HepG2 (cell line): ENCODE data around the gene CD248. TPM values are rescaled to one million over a fixed set of nuclear protein-coding genes. Genes with fewer than 3 reads are reported as not detected.

ENCODE experiments used
- ADNP ChIP-seq: sonication (generic); formaldehyde crosslinking; IDR thresholded peaks from 2 replicates; pipeline ENCODE4 v1.4.0; 2020; ENCODE audit warnings: missing genetic modification reagents
- ARNT ChIP-seq: fragments of 450-650 bp; IDR thresholded peaks from 2 replicates; pipeline ENCODE4 v1.6.1; 2017
- CCAR2 ChIP-seq: fragments of 200-400 bp; formaldehyde crosslinking; optimal IDR thresholded peaks from 2 replicates; pipeline ENCODE3; 2018; ENCODE audit warnings: low read depth, mild to moderate bottlenecking, low read length, moderate library complexity
- CREB1 ChIP-seq, 2 experiments: fragments of 450-650 bp in 1 of 2; IDR thresholded peaks; 2 replicates each; pipeline ENCODE4 v1.6.1; 2016 to 2017; ENCODE audit warnings: control low read depth in 1 of 2, mild to moderate bottlenecking in 1 of 2, missing compliant biosample characterization in 1 of 2, missing genetic modification characterization in 1 of 2
- FOSL1 ChIP-seq: sonication (generic); formaldehyde crosslinking; IDR thresholded peaks from 2 replicates; pipeline ENCODE4 v1.9.0; 2021; ENCODE audit warnings: missing genetic modification reagents, borderline replicate concordance
- JUNB ChIP-seq: sonication (generic); formaldehyde crosslinking; IDR thresholded peaks from 2 replicates; pipeline ENCODE4 v1.8.0; 2022; ENCODE audit warnings: missing genetic modification reagents, mild to moderate bottlenecking, borderline replicate concordance
- KLF13 ChIP-seq: sonication (generic); formaldehyde crosslinking; IDR thresholded peaks from 2 replicates; pipeline ENCODE4 v1.4.0; 2020; ENCODE audit warnings: mild to moderate bottlenecking, missing genetic modification reagents
- MATR3 ChIP-seq: sonication (generic); formaldehyde crosslinking; IDR thresholded peaks from 2 replicates; pipeline ENCODE4 v1.4.0; 2020; ENCODE audit warnings: missing genetic modification reagents
- MXI1 ChIP-seq: IDR thresholded peaks from 3 replicates; pipeline ENCODE4 v1.6.1; 2012; ENCODE audit warnings: low read depth, low read length, inconsistent platforms, borderline replicate concordance
- PHF8 ChIP-seq: sonication (generic); formaldehyde crosslinking; IDR thresholded peaks from 2 replicates; pipeline ENCODE4 v1.5.0; 2020; ENCODE audit warnings: missing genetic modification reagents
- ZNF430 ChIP-seq: sonication (generic); formaldehyde crosslinking; IDR thresholded peaks from 2 replicates; pipeline ENCODE4 v1.9.0; 2021; ENCODE audit warnings: mild to moderate bottlenecking, missing genetic modification reagents
- ZNF530 ChIP-seq: sonication (generic); formaldehyde crosslinking; IDR thresholded peaks from 2 replicates; pipeline ENCODE4 v1.5.0; 2020; ENCODE audit warnings: low read depth, mild to moderate bottlenecking, missing genetic modification reagents
- ZNF709 ChIP-seq: sonication (generic); formaldehyde crosslinking; IDR thresholded peaks from 2 replicates; pipeline ENCODE4 v1.5.0; 2020; ENCODE audit warnings: mild to moderate bottlenecking, missing genetic modification reagents
- ZSCAN12 ChIP-seq: sonication (generic); formaldehyde crosslinking; IDR thresholded peaks from 2 replicates; pipeline ENCODE4 v1.9.0; 2021; ENCODE audit warnings: mild to moderate bottlenecking, missing genetic modification reagents
- polyA plus RNA-seq, 8 experiments: library from polyadenylated mRNA; depleted of rRNA in 3 of 8; stranded (reverse) in 7 of 8; unstranded in 1 of 8; fragments of >200 nt; fragmentation: Illumina TruSeq in 4 of 8; extraction: Trizol in 4 of 8; gene quantifications; 2 replicates each; pipeline versions ENCODE4 v1.2.1 to v1.2.3, GENCODE V29; 2011 to 2016; ENCODE audit warnings: low read depth in 4 of 8, missing spikeins in 1 of 8, mixed read lengths in 1 of 8; ENCODE audit not compliant: insufficient read depth in 1 of 8
- total RNA-seq, 5 experiments: library from RNA; depleted of rRNA; stranded (reverse); fragments of >200 nt; fragmentation: Illumina TruSeq; extraction: Trizol; gene quantifications; 2 replicates each; pipeline ENCODE4 v1.2.3, GENCODE V29; 2016; ENCODE audit warnings: low read depth in 1 of 5
- TF ChIP-seq, protein P1 (sequence below): sonication (generic); formaldehyde crosslinking; IDR thresholded peaks from 2 replicates; pipeline ENCODE4 v1.4.0; 2020; ENCODE audit warnings: mild to moderate bottlenecking, missing genetic modification reagents
- TF ChIP-seq, protein P2 (sequence below), 2 experiments: sonication (generic) in 1 of 2; formaldehyde crosslinking in 1 of 2; IDR thresholded peaks; 2 replicates each; pipeline versions ENCODE4 v1.4.0 to v1.6.1; 2016 to 2020; ENCODE audit warnings: borderline replicate concordance in 1 of 2, low read depth in 1 of 2, mild to moderate bottlenecking in 1 of 2, missing genetic modification reagents in 1 of 2
- TF ChIP-seq, protein P3 (sequence below): sonication (generic); IDR thresholded peaks from 2 replicates; pipeline ENCODE4 v1.6.1; 2016; ENCODE audit warnings: low read depth, borderline replicate concordance

The CD248 gene
- total and polyA plus RNA-seq, 2 of the 13 experiments (the other 11 are each of a cell fraction or from before 2014, with no cell fraction given): 0.25 to 0.35 TPM

DNA sequence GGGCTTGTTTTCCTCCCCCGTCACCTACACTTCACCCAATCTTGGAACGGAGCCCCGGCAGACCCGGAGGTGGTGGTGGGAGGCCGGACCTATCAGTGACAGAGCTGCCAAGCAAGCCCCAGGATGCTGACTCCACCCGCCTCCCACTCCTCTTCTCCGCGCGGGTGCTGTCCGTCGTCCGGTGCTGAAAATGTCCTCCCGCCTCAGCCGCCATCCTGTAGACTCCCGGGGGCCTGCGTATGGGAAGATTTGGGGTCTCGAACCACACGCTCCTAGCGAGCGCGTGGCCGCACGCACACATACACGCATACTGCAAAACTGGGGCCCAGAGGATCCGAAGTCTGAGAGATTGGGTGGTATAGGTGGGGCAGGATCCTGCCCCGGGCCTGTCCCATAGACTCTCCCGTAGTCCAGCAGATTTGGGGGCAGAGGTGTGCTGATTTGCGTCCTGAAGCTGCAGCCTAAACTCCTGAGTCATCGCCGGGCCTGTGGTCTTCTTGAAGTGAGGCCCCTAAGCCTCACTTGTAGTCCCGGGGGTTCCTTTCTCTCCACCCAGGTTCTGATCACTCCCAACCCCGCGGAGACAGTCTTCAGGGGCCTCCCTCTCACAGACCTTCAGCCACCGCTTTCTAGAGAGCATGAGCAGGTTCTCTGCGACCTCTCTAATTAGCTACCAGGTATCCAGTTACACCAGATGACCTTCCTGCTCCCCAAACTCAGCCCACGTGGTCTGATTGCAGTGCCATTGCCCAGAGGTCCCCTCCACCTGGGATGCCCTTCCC, 27.1 kb downstream of the CD248 start (continued):
- peak; percentile 72; the same call in 1 of the 2 replicates for TF ChIP-seq JUNB
- TF ChIP-seq FOSL1 (CRISPR knock-in tag): no peak
- peak; percentile 89; the same call in 1 of the 2 replicates for TF ChIP-seq ZNF709
- TF ChIP-seq, protein P1, sequence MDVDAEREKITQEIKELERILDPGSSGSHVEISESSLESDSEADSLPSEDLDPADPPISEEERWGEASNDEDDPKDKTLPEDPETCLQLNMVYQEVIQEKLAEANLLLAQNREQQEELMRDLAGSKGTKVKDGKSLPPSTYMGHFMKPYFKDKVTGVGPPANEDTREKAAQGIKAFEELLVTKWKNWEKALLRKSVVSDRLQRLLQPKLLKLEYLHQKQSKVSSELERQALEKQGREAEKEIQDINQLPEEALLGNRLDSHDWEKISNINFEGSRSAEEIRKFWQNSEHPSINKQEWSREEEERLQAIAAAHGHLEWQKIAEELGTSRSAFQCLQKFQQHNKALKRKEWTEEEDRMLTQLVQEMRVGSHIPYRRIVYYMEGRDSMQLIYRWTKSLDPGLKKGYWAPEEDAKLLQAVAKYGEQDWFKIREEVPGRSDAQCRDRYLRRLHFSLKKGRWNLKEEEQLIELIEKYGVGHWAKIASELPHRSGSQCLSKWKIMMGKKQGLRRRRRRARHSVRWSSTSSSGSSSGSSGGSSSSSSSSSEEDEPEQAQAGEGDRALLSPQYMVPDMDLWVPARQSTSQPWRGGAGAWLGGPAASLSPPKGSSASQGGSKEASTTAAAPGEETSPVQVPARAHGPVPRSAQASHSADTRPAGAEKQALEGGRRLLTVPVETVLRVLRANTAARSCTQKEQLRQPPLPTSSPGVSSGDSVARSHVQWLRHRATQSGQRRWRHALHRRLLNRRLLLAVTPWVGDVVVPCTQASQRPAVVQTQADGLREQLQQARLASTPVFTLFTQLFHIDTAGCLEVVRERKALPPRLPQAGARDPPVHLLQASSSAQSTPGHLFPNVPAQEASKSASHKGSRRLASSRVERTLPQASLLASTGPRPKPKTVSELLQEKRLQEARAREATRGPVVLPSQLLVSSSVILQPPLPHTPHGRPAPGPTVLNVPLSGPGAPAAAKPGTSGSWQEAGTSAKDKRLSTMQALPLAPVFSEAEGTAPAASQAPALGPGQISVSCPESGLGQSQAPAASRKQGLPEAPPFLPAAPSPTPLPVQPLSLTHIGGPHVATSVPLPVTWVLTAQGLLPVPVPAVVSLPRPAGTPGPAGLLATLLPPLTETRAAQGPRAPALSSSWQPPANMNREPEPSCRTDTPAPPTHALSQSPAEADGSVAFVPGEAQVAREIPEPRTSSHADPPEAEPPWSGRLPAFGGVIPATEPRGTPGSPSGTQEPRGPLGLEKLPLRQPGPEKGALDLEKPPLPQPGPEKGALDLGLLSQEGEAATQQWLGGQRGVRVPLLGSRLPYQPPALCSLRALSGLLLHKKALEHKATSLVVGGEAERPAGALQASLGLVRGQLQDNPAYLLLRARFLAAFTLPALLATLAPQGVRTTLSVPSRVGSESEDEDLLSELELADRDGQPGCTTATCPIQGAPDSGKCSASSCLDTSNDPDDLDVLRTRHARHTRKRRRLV (CRISPR knock-in tag): peak; percentile 71; the same call in 1 of the 2 replicates
- TF ChIP-seq, protein P2, sequence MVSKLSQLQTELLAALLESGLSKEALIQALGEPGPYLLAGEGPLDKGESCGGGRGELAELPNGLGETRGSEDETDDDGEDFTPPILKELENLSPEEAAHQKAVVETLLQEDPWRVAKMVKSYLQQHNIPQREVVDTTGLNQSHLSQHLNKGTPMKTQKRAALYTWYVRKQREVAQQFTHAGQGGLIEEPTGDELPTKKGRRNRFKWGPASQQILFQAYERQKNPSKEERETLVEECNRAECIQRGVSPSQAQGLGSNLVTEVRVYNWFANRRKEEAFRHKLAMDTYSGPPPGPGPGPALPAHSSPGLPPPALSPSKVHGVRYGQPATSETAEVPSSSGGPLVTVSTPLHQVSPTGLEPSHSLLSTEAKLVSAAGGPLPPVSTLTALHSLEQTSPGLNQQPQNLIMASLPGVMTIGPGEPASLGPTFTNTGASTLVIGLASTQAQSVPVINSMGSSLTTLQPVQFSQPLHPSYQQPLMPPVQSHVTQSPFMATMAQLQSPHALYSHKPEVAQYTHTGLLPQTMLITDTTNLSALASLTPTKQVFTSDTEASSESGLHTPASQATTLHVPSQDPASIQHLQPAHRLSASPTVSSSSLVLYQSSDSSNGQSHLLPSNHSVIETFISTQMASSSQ (IDR thresholded peaks at IDR 0.05; ENCODE audit: low read depth): no peak
- TF ChIP-seq, protein P2 (CRISPR knock-in tag; IDR thresholded peaks at IDR 0.05; ENCODE audit: borderline replicate concordance): no peak
- peak; percentile 92; the same call in 2 of the 3 replicates for TF ChIP-seq MXI1
- no peak for TF ChIP-seq MATR3 (CRISPR knock-in tag)
- TF ChIP-seq CREB1 (IDR thresholded peaks at IDR 0.05): no peak
- no peak for TF ChIP-seq CREB1 (CRISPR knock-in tag; IDR thresholded peaks at IDR 0.05)
- TF ChIP-seq PHF8 (CRISPR knock-in tag): peak; percentile 33; the same call in 1 of the 2 replicates
- TF ChIP-seq, protein P3, sequence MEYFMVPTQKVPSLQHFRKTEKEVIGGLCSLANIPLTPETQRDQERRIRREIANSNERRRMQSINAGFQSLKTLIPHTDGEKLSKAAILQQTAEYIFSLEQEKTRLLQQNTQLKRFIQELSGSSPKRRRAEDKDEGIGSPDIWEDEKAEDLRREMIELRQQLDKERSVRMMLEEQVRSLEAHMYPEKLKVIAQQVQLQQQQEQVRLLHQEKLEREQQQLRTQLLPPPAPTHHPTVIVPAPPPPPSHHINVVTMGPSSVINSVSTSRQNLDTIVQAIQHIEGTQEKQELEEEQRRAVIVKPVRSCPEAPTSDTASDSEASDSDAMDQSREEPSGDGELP: no peak
- TF ChIP-seq CCAR2: no peak
- peak; percentile 89 for TF ChIP-seq ZNF430 (CRISPR knock-in tag)
- no peak for TF ChIP-seq ADNP (CRISPR knock-in tag)
- no peak for TF ChIP-seq KLF13 (CRISPR knock-in tag)
- TF ChIP-seq ZNF530 (CRISPR knock-in tag): peak; percentile 84; the same call in 1 of the 2 replicates
- no peak for TF ChIP-seq ARNT
- no peak for TF ChIP-seq ZSCAN12 (CRISPR knock-in tag)
